Astrocyte (in vitro differentiated cells and primary cell): ENCODE data around the gene CACNA1B. TPM values are rescaled to one million over a fixed set of nuclear protein-coding genes. Genes with fewer than 3 reads are reported as not detected.

Experiments used
- DNase-seq: peaks from one replicate; pipeline ENCODE4 v3.0.0-alpha.2; 2010; ENCODE audit warnings: low read depth
- FAIRE-seq: peaks from 2 replicates; lab custom pipeline; 2011; peaks lifted over from hg19 to GRCh38; lab: Jason Lieb, UNC
- H2AFZ ChIP-seq: 2 replicates; pipeline ENCODE4 v1.6.0; 2012; ENCODE audit warnings: low read depth, low read length, inconsistent platforms
- H3K27ac ChIP-seq: 2 replicates; pipeline ENCODE4 v1.5.1; 2011; ENCODE audit warnings: low read depth, low read length, inconsistent platforms
- H3K27me3 ChIP-seq: 2 replicates; pipeline ENCODE4 v1.6.0; 2011; ENCODE audit warnings: low read length, inconsistent platforms; ENCODE audit not compliant: insufficient read depth
- H3K36me3 ChIP-seq: 2 replicates; pipeline ENCODE4 v1.5.1; 2011; ENCODE audit warnings: low read length, inconsistent platforms; ENCODE audit not compliant: insufficient read depth
- H3K4me1 ChIP-seq: 2 replicates; pipeline ENCODE4 v1.5.1; 2011; ENCODE audit warnings: low read length, inconsistent platforms; ENCODE audit not compliant: insufficient read depth
- H3K4me2 ChIP-seq: 2 replicates; pipeline ENCODE4 v1.6.0; 2012; ENCODE audit warnings: low read length, inconsistent platforms
- H3K4me3 ChIP-seq: 2 replicates; pipeline ENCODE4 v1.5.1; 2011; ENCODE audit warnings: low read depth, mild to moderate bottlenecking, low read length, inconsistent platforms; ENCODE audit not compliant: insufficient read depth
- H3K79me2 ChIP-seq: 2 replicates; pipeline ENCODE4 v1.6.0; 2012; ENCODE audit warnings: mild to moderate bottlenecking, low read length, inconsistent platforms; ENCODE audit not compliant: insufficient read depth
- H3K9ac ChIP-seq: 2 replicates; pipeline ENCODE4 v1.6.0; 2012; ENCODE audit warnings: mild to moderate bottlenecking, low read length, inconsistent platforms
- H3K9me3 ChIP-seq: 2 replicates; pipeline ENCODE4 v1.5.1; 2012; ENCODE audit warnings: low read depth, mild to moderate bottlenecking, low read length, inconsistent platforms; ENCODE audit not compliant: insufficient read depth
- H4K20me1 ChIP-seq: 2 replicates; pipeline ENCODE4 v1.6.0; 2012; ENCODE audit warnings: low read length, inconsistent platforms; ENCODE audit not compliant: insufficient read depth
- H3K27ac Mint-ChIP-seq: one replicate; pipeline ENCODE4 v1.8.0; 2021; ENCODE audit warnings: mild to moderate bottlenecking, mixed read lengths; ENCODE audit not compliant: unreplicated experiment
- H3K27me3 Mint-ChIP-seq: one replicate; pipeline ENCODE4 v1.8.0; 2021; ENCODE audit warnings: low read depth, mixed read lengths; ENCODE audit not compliant: unreplicated experiment
- H3K36me3 Mint-ChIP-seq: one replicate; pipeline ENCODE4 v1.8.0; 2021; ENCODE audit warnings: low read depth, mixed read lengths; ENCODE audit not compliant: unreplicated experiment
- H3K4me1 Mint-ChIP-seq: one replicate; pipeline ENCODE4 v1.8.0; 2021; ENCODE audit warnings: low read depth, mixed read lengths; ENCODE audit not compliant: unreplicated experiment
- H3K4me3 Mint-ChIP-seq: one replicate; pipeline ENCODE4 v1.8.0; 2021; ENCODE audit warnings: mild to moderate bottlenecking, moderate library complexity, mixed read lengths; ENCODE audit not compliant: unreplicated experiment
- H3K9me3 Mint-ChIP-seq: one replicate; pipeline ENCODE4 v1.8.0; 2021; ENCODE audit warnings: mild to moderate bottlenecking, mixed read lengths; ENCODE audit not compliant: unreplicated experiment
- EZH2 ChIP-seq: IDR thresholded peaks from 2 replicates; pipeline ENCODE4 v1.6.1; 2012; ENCODE audit warnings: mild to moderate bottlenecking, low read length, inconsistent platforms; ENCODE audit not compliant: insufficient read depth
- total RNA-seq: library from RNA; stranded (reverse); gene quantifications from 2 replicates; pipeline ENCODE4 v1.2.1, GENCODE V29; 2021
- TF ChIP-seq, protein P1 (sequence below): IDR thresholded peaks from 2 replicates; pipeline ENCODE4 v1.5.1; 2011; ENCODE audit warnings: low read depth, mild to moderate bottlenecking, inconsistent platforms, low read length, moderate library complexity; ENCODE audit not compliant: insufficient read depth

Gene CACNA1B
- total RNA-seq, 1 donor from 2014 or later: 3.1 TPM

DNA sequence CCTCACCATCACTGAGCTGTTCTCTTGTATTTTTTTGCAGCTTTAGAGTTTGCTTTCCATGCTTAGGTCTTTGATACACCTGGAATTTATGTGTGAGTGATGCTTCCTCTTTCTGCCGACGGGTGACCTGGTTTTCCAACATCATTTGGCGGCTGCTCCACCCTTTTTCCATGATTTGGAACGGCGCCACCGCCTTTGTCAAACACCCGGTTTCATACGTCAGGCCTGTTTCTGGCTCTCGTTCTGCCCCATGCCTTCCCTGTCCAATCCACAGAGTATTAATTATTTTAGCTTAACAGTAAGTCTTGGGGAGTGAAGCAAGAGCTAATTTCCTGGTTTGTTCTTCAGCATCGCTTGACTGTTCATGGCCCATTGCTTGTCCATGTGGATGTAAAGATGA is 30.2 kb downstream of the CACNA1B start:
- Histone ChIP-seq H3K27ac (no peak overlapping the region), H3K9ac (no peak overlapping the region), H2AFZ (no peak overlapping the region), H3K4me1 (no peaks in the 10 kb centered on the region), H3K79me2 (no peaks in the 10 kb centered on the region), H3K4me2 (no peak overlapping the region), H3K36me3 (no peaks in the 10 kb centered on the region), H3K9me3 (no peaks in the 10 kb centered on the region), H4K20me1 (no peaks in the 10 kb centered on the region), H3K27me3 (no peaks in the 10 kb centered on the region), H3K4me3 (no peak overlapping the region)
- Mint-ChIP-seq H3K9me3 (peaks cover 4% of the 10 kb centered on the region), H3K4me3 (no peak overlapping the region), H3K36me3 (peaks cover 5% of the 10 kb centered on the region), H3K27ac (no peak overlapping the region), H3K27me3 (no peaks in the 10 kb centered on the region), H3K4me1 (peaks cover 18% of the 10 kb centered on the region)
- no peak for FAIRE-seq
- no peak for TF ChIP-seq EZH2
- TF ChIP-seq, protein P1, sequence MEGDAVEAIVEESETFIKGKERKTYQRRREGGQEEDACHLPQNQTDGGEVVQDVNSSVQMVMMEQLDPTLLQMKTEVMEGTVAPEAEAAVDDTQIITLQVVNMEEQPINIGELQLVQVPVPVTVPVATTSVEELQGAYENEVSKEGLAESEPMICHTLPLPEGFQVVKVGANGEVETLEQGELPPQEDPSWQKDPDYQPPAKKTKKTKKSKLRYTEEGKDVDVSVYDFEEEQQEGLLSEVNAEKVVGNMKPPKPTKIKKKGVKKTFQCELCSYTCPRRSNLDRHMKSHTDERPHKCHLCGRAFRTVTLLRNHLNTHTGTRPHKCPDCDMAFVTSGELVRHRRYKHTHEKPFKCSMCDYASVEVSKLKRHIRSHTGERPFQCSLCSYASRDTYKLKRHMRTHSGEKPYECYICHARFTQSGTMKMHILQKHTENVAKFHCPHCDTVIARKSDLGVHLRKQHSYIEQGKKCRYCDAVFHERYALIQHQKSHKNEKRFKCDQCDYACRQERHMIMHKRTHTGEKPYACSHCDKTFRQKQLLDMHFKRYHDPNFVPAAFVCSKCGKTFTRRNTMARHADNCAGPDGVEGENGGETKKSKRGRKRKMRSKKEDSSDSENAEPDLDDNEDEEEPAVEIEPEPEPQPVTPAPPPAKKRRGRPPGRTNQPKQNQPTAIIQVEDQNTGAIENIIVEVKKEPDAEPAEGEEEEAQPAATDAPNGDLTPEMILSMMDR: no peak
- DNase-seq: no peak

DNA sequence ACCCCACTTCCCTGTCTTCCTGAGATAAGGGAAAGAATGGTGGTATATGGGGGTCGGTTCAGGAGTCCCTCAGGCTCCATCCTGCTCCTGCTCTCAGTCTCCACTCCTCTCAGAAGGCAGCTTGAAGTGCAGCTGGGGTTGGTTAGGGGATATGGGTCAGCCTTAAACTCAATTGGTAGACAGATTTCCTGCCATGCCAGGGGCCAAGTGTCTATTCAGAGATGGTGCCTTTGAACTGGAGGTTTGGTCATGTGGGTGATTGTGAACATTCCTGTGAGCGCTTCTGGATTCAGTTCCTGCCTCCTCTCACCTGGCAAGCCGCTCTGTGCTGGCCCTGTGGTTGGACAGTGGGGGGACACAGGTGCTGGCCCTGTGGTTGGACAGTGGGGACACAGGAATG is 35.1 kb downstream of the CACNA1B start:
- Histone ChIP-seq H3K36me3 (no peaks in the 10 kb centered on the region), H3K9ac (no peak overlapping the region), H3K9me3 (no peaks in the 10 kb centered on the region), H3K4me1 (no peaks in the 10 kb centered on the region), H2AFZ (no peak overlapping the region), H3K79me2 (no peaks in the 10 kb centered on the region), H3K27me3 (no peaks in the 10 kb centered on the region), H3K27ac (no peak overlapping the region), H3K4me2 (no peak overlapping the region), H3K4me3 (no peak overlapping the region), H4K20me1 (no peaks in the 10 kb centered on the region)
- no peak for TF ChIP-seq EZH2
- TF ChIP-seq, protein P1: no peak
- Mint-ChIP-seq H3K9me3 (peaks cover 5% of the 10 kb centered on the region), H3K36me3 (peaks cover 16% of the 10 kb centered on the region), H3K27ac (no peak overlapping the region), H3K27me3 (no peaks in the 10 kb centered on the region), H3K4me1 (no peaks in the 10 kb centered on the region), H3K4me3 (no peak overlapping the region)
- no peak for FAIRE-seq
- no peak for DNase-seq

DNA sequence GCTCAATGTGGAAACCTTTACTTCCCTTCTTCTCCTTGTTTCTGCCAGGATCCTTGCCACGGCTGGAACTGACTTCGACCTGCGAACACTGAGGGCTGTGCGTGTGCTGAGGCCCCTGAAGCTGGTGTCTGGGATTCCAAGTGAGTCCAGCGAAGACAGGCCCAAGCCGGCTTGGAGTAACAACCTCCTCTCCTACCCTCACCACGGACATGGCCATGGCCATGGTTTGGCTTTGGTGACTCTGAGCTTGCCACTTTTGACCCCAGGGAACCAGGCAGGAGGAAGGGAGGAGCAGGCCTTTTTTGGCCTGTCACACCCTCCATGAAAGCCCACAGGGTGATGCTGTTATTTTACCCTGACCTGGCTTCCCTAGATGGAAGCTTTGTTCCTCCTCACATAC is 35.5 kb downstream of the CACNA1B start:
- no peak for DNase-seq
- H3K9me3 Mint-ChIP-seq: peaks cover 5% of the 10 kb centered on the region

More for the DNA sequence above, 35.5 kb downstream of the CACNA1B start:
- Histone ChIP-seq H3K36me3 (no peaks in the 10 kb centered on the region), H3K27ac (no peak overlapping the region), H4K20me1 (no peaks in the 10 kb centered on the region), H3K9ac (no peak overlapping the region), H3K4me2 (no peak overlapping the region), H3K4me3 (no peak overlapping the region), H2AFZ (no peak overlapping the region), H3K79me2 (no peaks in the 10 kb centered on the region), H3K9me3 (no peaks in the 10 kb centered on the region), H3K27me3 (no peaks in the 10 kb centered on the region), H3K4me1 (no peaks in the 10 kb centered on the region)
- TF ChIP-seq, protein P1: no peak
- no peak for TF ChIP-seq EZH2
- Mint-ChIP-seq H3K4me1 (peaks cover under 1% of the 10 kb centered on the region), H3K36me3 (peaks cover 16% of the 10 kb centered on the region), H3K27me3 (no peaks in the 10 kb centered on the region), H3K27ac (no peak overlapping the region), H3K4me3 (no peak overlapping the region)
- no peak for FAIRE-seq
